Stimulated activated CD4-positive, alpha-beta T cell treated with anti-CD3 and anti-CD28 coated beads, Interleukin-2, amount 100 ng/mL, for 24 hours (primary cell): Measurements from ENCODE around the gene TACSTD2.
"Not testable (repeated sequence)": the region's sequence is repeated elsewhere in the genome, so short reads cannot be mapped to it uniquely, and the experiment has no call there.

Experiments used
- DNase-seq, 2 donors: peaks; one replicate each; pipeline ENCODE4 v3.0.0-alpha.2; 2020

Gene TACSTD2

GRCh38 chr1:58586271-58586670 is 9.2 kb upstream of the TACSTD2 start:
- no peak for DNase-seq

DNA sequence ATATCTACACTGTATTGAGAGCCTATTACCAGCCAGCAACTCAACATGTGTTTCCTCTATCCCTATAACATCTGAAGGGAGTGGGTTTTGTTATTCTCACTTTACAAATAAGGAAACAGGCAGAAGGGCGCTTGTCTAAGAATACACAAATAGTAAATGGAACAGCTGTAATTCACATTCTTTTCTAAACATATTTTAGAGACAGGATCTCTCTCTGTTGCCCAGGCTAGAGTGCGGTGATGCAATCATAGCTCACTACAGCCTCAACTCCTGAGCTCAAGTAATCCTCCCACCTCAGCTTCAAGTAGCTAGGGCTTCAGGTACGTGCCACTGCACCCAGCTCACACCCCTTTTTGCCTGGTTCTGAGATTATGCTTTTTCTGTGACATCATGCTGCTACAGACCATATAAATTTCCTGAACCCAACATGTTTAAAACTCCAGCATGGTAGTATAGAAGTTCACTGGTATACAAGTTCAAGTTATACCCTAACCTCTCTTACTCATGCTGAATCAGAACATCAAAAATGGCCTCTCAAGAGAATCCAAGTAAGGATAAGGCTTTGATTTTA is 8.6 kb upstream of the TACSTD2 start:
- DNase-seq = no peak

- no peak for DNase-seq
These were observed 8.1 kb upstream of the TACSTD2 start for GRCh38 chr1:58585166-58585565.

DNA sequence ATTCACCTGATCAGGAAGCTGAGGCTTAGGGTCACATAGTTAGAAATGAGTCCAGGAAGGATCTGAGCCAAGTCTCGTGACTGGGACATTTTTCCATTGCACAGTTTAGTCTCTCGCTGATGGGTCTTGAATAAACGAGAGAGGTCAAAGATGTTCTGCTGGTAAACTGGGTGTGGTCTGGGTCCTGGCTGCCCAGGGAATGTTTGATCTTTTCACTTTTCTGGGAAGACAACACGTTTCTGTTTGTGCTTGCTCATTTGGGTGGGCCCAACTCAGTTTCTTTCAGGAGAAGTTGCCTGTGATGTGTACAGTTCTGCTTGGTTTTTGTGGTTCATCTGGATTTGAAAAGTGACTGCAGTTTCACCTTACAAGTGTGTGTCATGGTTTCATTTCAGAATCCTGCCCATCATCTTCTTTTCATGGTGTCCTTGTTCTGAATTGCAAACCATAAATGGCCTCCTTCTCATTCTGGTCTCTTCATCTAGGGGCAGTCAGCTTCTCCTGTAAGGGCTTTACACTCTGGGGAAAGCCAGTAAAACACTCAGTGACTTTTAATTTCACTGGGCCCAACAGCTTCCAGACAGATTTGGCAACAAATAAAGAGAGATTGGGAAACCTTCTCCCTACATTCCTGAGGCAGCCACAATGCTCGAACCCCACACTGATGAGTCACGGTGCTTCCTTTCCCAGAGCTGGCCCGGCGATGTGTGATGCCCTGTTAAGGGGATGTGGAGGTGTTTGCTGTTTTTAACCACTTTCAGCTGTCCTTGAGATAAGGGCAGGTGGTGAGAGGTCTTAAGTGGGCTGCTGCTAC is 7.2 kb upstream of the TACSTD2 start:
- peak in 1 of 2 donors; percentile 11 for DNase-seq

GRCh38 chr1:58583496-58583895 is 6.4 kb upstream of the TACSTD2 start:
- no peak for DNase-seq

- DNase-seq = not testable (repeated sequence)
These were observed 5.1 kb upstream of the TACSTD2 start for GRCh38 chr1:58582143-58582542.

DNA sequence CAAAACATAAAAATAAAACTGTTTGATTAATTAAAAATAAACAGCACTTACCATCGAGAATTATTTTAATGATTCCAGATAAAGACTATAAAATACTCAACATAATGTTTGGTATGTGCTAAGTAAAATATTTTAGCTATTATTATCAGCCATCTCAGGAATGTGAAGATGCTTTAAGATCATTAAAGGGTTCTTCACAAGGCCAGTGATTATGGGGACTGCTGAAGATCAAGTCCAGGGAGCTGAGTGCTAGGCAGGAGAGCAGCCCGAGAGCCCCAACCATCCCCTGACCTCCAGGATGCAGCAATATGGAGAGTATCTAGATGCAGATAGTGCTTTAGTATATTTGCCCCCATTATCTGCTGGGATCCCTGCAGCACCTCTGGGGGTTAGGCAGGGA is 4.6 kb upstream of the TACSTD2 start:
- DNase-seq = no peak

DNA sequence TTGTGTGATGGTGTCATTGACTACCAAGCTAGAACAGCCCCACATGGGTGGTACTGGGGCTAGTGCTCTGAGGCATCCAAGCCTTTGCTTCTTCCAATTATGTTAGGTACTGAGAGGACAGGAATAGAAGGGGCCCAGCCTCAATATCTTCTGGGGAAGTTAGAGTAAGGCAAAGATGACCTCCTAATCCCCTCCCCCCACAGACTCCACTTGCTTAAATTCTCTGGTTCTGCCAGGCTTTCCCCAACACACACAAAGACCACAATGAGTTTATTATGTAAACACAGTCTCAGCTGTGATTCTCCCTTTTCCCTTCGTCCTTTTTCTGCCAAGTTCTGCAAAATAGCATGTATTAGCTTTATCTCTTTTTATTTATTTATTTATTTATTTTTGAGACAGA is 3.1 kb upstream of the TACSTD2 start:
- DNase-seq = no peak

DNA sequence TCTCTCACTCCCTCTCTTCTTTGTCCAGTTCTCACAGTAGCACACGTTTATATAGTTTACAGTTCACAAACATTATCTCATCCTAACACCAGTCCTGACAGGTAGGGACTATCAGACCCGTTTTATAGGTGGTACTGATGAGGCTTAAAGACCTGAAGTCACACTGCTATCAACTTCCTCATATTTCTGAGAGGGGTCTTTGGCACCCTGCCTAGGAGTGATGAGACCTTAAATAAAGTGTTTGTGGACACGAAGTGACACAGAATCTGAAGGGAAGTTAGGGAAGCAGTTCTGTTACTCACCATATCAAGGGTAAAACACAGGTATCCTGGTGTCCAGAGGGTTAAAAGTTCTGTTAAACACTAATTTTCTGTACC is 590 bp upstream of the TACSTD2 start:
- DNase-seq = no peak

- peak in 1 of 2 donors; percentile 24 for DNase-seq
These were observed 726 bp downstream of the TACSTD2 start for GRCh38 chr1:58576325-58576726.

DNA sequence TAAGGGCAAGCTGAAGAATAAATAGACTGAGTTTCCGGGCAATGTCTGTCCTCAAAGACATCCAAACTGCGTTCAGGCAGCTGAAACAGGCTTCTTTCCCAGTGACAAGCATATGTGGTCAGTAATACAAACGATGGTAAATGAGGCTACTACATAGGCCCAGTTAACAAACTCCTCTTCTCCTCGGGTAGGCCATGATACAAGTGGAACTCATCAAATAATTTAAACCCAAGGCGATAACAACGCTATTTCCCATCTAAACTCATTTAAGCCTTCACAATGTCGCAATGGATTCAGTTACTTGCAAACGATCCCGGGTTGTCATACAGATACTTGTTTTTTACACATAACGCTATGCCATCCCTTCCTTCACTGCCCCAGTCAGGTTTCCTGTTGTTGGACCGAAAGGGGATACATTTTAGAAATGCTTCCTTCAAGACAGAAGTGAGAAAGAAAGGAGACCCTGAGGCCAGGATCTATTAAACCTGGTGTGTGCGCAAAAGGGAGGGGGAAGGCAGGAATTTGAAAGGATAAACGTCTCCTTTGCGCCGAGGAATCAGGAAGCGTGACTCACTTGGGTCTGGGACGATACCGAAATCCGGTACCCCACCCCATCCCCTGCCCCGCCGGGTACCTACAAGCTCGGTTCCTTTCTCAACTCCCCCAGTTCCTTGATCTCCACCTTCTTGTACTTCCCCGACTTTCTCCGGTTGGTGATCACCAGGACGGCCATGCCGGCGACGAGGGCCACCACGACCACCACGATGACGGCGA is 1.3 kb downstream of the TACSTD2 start:
- no peak for DNase-seq

GRCh38 chr1:58574816-58575215 is 2.2 kb downstream of the TACSTD2 start:
- no peak for DNase-seq

DNA sequence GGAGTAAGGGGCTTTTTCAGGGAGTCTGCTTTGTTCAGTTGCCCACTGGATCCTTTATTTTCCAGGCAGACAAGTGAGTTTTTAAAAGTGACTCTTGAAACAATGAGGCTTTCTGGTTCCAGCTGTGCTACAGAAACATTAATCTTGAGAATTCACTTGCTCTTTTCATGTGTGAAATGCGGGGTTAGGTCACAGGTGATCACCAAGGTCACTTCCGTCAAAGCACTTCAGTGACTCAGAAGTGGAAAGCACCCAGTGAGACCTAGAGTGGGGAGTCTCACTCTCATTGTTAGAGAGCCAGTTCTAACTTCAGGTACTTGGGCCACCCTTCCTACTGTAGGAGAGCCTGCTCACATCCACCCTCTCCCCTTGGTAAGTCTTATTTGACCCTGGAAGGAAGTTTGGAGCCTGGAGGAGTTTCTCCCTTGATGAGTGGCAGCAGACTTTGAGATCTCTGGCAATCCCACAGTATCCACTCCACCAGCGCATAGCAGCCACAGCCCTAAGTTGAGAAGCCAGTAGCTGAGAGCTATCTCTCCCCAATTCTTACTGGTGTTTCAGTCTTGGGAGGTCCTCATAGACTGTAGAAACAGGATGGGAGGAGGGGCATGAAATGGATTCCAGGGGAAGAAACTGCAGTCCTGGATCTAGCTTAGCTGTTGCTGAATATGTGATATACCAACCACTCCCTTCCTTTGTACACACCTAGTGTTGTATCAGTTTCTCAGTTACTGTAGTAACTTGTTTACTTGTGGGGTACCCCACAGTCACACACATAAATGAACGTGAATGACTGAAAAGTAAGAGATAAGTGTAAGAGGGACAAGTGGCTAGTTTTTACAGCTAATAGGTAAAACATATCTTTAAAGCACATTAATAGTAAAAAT is 3.1 kb downstream of the TACSTD2 start:
- DNase-seq = peak; percentile 20 to 35

- no peak for DNase-seq
These were observed 3.9 kb downstream of the TACSTD2 start for GRCh38 chr1:58573138-58573537.

GRCh38 chr1:58572690-58573089 is 4.4 kb downstream of the TACSTD2 start:
- no peak for DNase-seq

- DNase-seq = no peak
These were observed 5.4 kb downstream of the TACSTD2 start for GRCh38 chr1:58571616-58572015.

- no peak for DNase-seq
These were observed 6.2 kb downstream of the TACSTD2 start for GRCh38 chr1:58570817-58571216.

DNA sequence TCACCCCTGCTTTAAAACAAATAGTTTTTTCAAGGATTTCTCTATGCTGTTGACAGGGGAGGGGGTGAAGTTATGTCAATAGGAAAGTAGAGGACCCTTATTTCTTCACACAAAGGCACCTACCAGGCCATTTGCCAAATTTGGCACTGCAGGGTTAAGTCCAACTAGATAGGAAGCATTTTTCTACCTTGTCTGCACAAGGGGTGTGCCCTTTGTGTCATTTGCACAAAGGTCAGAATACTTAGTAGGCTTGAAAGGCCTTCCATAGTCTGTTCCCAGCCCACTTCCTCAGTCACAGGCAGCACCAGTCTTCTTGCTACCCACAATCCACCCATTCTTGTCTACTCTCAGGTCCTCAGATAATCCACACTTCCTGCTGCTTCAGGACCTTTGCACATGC is 7.0 kb downstream of the TACSTD2 start:
- DNase-seq = no peak

DNA sequence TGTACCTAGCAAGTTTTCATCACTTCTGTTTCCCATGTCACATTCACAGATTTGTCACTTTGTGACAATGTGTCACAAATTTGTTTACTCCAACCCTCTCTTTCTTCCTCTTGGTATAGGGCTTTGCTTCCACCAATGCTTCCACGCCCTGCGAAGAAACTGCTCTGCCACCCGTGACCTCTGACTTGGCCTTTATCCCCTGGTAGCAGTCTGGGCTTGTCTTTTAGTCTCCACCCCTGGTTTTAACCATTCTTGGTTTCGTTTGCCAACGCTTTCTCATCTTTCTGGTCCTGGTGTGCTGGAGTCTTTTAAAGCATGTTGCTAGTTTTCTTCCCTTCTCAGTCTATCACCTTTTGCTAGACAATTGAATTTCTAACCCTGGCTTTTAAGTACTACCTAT is 8.1 kb downstream of the TACSTD2 start:
- no peak for DNase-seq

- no peak for DNase-seq
These were observed 8.7 kb downstream of the TACSTD2 start for GRCh38 chr1:58568271-58568860.

- no peak for DNase-seq
These were observed 10.7 kb downstream of the TACSTD2 start for GRCh38 chr1:58566339-58566738.

DNA sequence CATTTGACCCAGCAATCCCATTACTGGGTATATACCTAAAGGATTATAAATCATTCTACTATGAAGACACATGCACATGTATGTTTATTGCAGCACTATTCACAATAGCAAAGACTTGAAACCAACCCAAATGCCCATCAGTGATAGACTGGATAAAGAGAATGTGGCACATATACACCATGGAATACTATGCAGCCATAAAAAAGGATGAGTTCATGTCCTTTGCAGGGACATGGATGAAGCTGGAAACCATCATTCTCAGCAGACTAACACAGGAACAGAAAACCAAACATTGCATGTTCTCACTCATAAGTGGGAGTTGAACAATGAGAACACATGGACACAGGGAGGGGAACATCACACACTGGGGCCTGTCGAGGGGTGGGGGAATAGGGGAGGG is 13.3 kb downstream of the TACSTD2 start:
- not testable (repeated sequence) for DNase-seq

DNA sequence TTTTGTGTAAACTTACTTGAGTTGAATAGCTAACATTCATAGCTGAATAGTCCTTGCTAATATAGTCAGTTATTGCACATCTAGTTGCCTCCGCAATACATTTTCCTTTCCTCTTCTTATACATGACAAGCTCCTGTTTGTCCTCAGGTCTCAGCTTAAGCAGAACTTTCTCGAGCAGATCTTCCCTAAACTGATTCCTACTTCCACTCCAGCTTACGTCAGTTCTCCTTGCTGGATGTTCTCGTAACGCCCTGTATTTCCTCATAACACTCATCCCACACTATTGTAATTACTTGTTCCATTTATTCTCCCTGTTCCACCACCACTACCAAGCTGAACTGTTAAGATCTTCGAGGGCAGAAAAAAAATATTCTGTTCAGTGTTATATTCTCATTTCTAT is 15.4 kb downstream of the TACSTD2 start:
- no peak for DNase-seq
